PFSK-1 (cell line): ENCODE data around the gene LTBP2.

Experiments used
- POLR2AphosphoS5 ChIP-seq: IDR thresholded peaks from 2 replicates; pipeline ENCODE4 v1.6.1; 2012; ENCODE audit warnings: low read depth, mild to moderate bottlenecking, control low read depth, low read length, moderate library complexity
- TF ChIP-seq, protein P1 (sequence below), 2 experiments: IDR thresholded peaks; 2 replicates each; pipeline versions ENCODE4 v1.6.1 to v1.8.0; 2011 to 2012; ENCODE audit warnings: low read depth in 2 of 2, low read length in 2 of 2, control low read depth in 1 of 2, inconsistent platforms in 1 of 2, mild to moderate bottlenecking in 1 of 2, moderate library complexity in 1 of 2; ENCODE audit not compliant: insufficient read depth in 1 of 2

DNA sequence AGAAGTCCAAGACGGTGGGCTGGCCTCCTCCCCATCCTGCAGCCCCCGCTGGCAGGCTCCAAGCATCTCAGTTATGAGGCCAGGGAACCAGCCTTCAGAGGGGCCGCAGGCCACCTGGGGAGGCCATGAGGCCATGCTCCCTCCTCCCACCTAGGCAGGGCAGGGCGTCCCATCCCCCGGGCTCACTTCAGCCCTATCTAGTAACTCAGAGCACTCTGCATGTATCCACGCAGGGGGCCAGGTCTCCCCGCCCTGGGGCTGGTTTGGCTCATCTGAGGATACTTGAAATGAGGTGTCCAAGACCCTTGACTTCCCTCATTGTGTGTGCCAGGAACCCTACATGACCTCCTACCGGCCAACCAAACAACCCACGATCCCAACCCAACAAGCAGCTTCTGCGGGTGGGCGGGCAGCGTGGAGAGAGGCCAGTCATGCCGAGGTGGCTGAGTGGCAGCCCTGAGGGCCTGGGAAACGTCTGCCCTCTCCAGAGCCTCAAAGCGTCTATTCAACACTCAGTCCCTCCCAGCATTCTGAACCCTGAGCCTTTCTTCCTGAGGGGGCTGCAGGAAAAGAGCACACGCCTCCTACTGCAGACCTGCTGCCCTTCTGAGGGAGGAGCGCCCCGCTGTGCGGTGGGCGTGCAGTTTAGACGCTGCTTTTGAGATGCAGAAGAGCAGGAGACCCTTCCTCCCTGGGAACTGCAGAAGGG, 101.7 kb downstream of the LTBP2 start:
- TF ChIP-seq, protein P1, sequence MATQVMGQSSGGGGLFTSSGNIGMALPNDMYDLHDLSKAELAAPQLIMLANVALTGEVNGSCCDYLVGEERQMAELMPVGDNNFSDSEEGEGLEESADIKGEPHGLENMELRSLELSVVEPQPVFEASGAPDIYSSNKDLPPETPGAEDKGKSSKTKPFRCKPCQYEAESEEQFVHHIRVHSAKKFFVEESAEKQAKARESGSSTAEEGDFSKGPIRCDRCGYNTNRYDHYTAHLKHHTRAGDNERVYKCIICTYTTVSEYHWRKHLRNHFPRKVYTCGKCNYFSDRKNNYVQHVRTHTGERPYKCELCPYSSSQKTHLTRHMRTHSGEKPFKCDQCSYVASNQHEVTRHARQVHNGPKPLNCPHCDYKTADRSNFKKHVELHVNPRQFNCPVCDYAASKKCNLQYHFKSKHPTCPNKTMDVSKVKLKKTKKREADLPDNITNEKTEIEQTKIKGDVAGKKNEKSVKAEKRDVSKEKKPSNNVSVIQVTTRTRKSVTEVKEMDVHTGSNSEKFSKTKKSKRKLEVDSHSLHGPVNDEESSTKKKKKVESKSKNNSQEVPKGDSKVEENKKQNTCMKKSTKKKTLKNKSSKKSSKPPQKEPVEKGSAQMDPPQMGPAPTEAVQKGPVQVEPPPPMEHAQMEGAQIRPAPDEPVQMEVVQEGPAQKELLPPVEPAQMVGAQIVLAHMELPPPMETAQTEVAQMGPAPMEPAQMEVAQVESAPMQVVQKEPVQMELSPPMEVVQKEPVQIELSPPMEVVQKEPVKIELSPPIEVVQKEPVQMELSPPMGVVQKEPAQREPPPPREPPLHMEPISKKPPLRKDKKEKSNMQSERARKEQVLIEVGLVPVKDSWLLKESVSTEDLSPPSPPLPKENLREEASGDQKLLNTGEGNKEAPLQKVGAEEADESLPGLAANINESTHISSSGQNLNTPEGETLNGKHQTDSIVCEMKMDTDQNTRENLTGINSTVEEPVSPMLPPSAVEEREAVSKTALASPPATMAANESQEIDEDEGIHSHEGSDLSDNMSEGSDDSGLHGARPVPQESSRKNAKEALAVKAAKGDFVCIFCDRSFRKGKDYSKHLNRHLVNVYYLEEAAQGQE (IDR thresholded peaks at IDR 0.05; ENCODE audit: insufficient read depth in 1 of 2, low read depth in 2 of 2, low read length in 2 of 2) = no peak
- TF ChIP-seq POLR2AphosphoS5 = no peak
